Measurements from ENCODE around the gene INPP1. TPM values are rescaled to one million over a fixed set of nuclear protein-coding genes. Genes with fewer than 3 reads are reported as not detected.
A peak's percentile ranks its signal among the peaks of the same experiment; 100 is the strongest.

The INPP1 gene
- total and polyA plus RNA-seq, 2 of the 8 experiments (the other 6 are each of a cell fraction or from before 2014, with no cell fraction given): 0.88 to 3.0 TPM

DNA sequence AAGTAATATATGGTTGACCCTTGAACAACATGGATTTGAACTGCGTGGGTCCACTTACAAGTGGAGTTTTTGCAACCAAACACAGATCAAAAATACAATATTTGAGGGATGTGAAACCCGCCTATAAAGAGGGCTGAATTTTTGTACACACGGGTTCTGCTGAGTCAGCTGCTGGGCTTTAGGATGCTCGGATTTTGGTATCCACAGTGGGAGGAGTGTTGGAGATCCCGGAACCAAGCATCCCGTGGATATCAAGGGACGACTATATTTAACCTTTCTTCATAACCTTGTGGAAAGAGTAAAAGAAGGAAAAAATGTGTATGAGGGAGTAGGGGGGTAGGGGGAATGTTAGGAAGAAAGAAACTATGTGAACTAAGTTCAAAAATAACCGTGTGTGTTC is 10.0 kb upstream of the INPP1 start:
- H3K4ac ChIP-seq (replicated peaks; ENCODE audit: insufficient read length, low read depth, low read length): no peak overlapping the region
- H3K27ac ChIP-seq (ENCODE audit: low read depth, low read length): no peak overlapping the region
- no peak for DNase-seq (ENCODE audit: low read depth in 1 of 2, low spot score in 2 of 2)
- H3K4me3 ChIP-seq (ENCODE audit: extremely low read depth in 1 of 4, insufficient read depth in 2 of 4, low read depth in 3 of 4, low read length in 4 of 4): no peak overlapping the region
- no peaks in the 10 kb centered on the region for H3K23me2 ChIP-seq (ENCODE audit: low read depth, low read length)
- H2AFZ ChIP-seq (ENCODE audit: low read length): no peak overlapping the region
- H3K9me3 ChIP-seq (ENCODE audit: insufficient read depth in 2 of 2, low read depth in 1 of 2, low read length in 1 of 2): no peaks in the 10 kb centered on the region
- H4K8ac ChIP-seq (ENCODE audit: extremely low read depth, insufficient read depth, low read length): no peak overlapping the region
- no peaks in the 10 kb centered on the region for H3K79me1 ChIP-seq (ENCODE audit: low read depth, low read length)
- H2BK12ac ChIP-seq (ENCODE audit: low read depth, low read length): no peak overlapping the region
- H3K14ac ChIP-seq (ENCODE audit: insufficient read length): no peak overlapping the region
- no peak overlapping the region for H2BK5ac ChIP-seq (ENCODE audit: low read depth, low read length)
- H2BK20ac ChIP-seq (ENCODE audit: low read length): no peak overlapping the region
- H3K23ac ChIP-seq (ENCODE audit: insufficient read length): no peak overlapping the region
- no peak overlapping the region for H3K18ac ChIP-seq (ENCODE audit: extremely low read depth, low read length)
- no peaks in the 10 kb centered on the region for H3K4me1 ChIP-seq (replicated peaks in 1 of 4; ENCODE audit: control insufficient read depth in 3 of 4, insufficient read depth in 4 of 4, low read length in 3 of 4)
- H4K91ac ChIP-seq (replicated peaks; ENCODE audit: insufficient read length, low read length): no peak overlapping the region
- no peaks in the 10 kb centered on the region for H3K27me3 ChIP-seq (replicated peaks in 1 of 4; ENCODE audit: control insufficient read depth in 3 of 4, extremely low read depth in 1 of 4, insufficient read depth in 3 of 4, low read length in 3 of 4)
- no peak overlapping the region for H3K9ac ChIP-seq (replicated peaks in 1 of 4; ENCODE audit: extremely low read depth in 1 of 4, low read depth in 3 of 4, low read length in 3 of 4)
- no peak overlapping the region for H3K4me2 ChIP-seq (ENCODE audit: insufficient read depth in 1 of 2, low read depth in 2 of 2, low read length in 2 of 2)
- no peaks in the 10 kb centered on the region for H3K36me3 ChIP-seq (ENCODE audit: control insufficient read depth in 2 of 4, insufficient read depth in 4 of 4, low read length in 3 of 4)
- H3K79me2 ChIP-seq (ENCODE audit: control insufficient read depth in 1 of 2, insufficient read depth in 2 of 2, low read length in 2 of 2): no peaks in the 10 kb centered on the region
- CTCF ChIA-PET (ENCODE audit: partially characterized antibody): interaction anchor here (0.7 kb wide), 1 partner anchor 465 kb away, joined by 5 read pairs; no protein-coding TSS in a partner anchor
- 85% methylated on average over 8 of the region's 8 CpGs; no CpG with 5 or more reads in 1 of the 2 experiments for WGBS, 2 experiments (ENCODE audit: extremely low coverage in 1 of 2, insufficient coverage in 1 of 2, insufficient read length in 1 of 2, insufficient replicate concordance in 2 of 2, low coverage in 1 of 2, low lambda C conversion rate in 2 of 2, missing lambda C conversion rate in 1 of 2)
- no peak for FAIRE-seq
- TF ChIP-seq NANOG (IDR thresholded peaks at IDR 0.05; ENCODE audit: insufficient read depth, low read depth, low read length, poor library complexity, severe bottlenecking) (no peak), MAFK (IDR thresholded peaks at IDR 0.05; ENCODE audit: low read depth, low read length) (0 out of 2 replicates have a peak, but pooled peaks have one; percentile 11), KDM5A (IDR thresholded peaks at IDR 0.05; ENCODE audit: low read length) (no peak), SAP30 (IDR thresholded peaks at IDR 0.05; ENCODE audit: insufficient read depth, insufficient replicate concordance, low read length) (no peak)
- H2AK5ac ChIP-seq (ENCODE audit: low read depth, low read length): no peak overlapping the region
- no peak overlapping the region for H2BK15ac ChIP-seq (ENCODE audit: low read length)
- POLR2A ChIA-PET (ENCODE audit: partially characterized antibody): no interaction called here
- H2BK120ac ChIP-seq (replicated peaks; ENCODE audit: low read depth, low read length): no peak overlapping the region
- H4K5ac ChIP-seq (ENCODE audit: insufficient read length, low read depth, low read length): no peak overlapping the region
- H3K56ac ChIP-seq (replicated peaks; ENCODE audit: insufficient read length, low read depth, low read length): no peak overlapping the region
- no peaks in the 10 kb centered on the region for H4K20me1 ChIP-seq (replicated peaks in 1 of 2; ENCODE audit: control insufficient read depth in 1 of 2, insufficient read depth in 2 of 2, low read length in 2 of 2)

All from H1 (cell line).